GM23338 (cell line): ENCODE results near the gene ACSS3. TPM values are rescaled to one million over a fixed set of nuclear protein-coding genes. Genes with fewer than 3 reads are reported as not detected.

Experiments
- ATAC-seq: fragments of 200-7000 bp; cut with Tn5 transposase; 3 replicates; pipeline ENCODE4 v1.9.1; 2020
- DNase-seq: peaks from one replicate; pipeline ENCODE4 v3.0.0-alpha.2; 2015; ENCODE audit warnings: low spot score
- H2AFZ ChIP-seq: fragments of 200-600 bp; sonication (generic); 2 replicates; pipeline ENCODE4 v1.8.0; 2016; ENCODE audit warnings: antibody characterized with exemption, mild to moderate bottlenecking, moderate library complexity
- H3F3A ChIP-seq: fragments of 200-600 bp; sonication (generic); replicated peaks from 2 replicates; pipeline ENCODE4 v1.8.0; 2017; ENCODE audit warnings: antibody characterized with exemption, mixed run types, low read depth
- H3K27ac ChIP-seq: fragments of 200-600 bp; sonication (generic); 2 replicates; pipeline ENCODE4 v1.6.1; 2016; ENCODE audit warnings: low read depth
- H3K27me3 ChIP-seq: fragments of 200-600 bp; sonication (generic); 2 replicates; pipeline ENCODE4 v1.8.0; 2016; ENCODE audit warnings: mild to moderate bottlenecking, mixed run types, moderate library complexity; ENCODE audit not compliant: insufficient read depth
- H3K36me3 ChIP-seq: fragments of 200-600 bp; sonication (generic); 2 replicates; pipeline ENCODE4 v1.8.0; 2016; ENCODE audit warnings: mild to moderate bottlenecking; ENCODE audit not compliant: insufficient read depth
- H3K4me1 ChIP-seq: fragments of 200-600 bp; sonication (generic); 2 replicates; pipeline ENCODE4 v1.8.0; 2016; ENCODE audit warnings: mild to moderate bottlenecking, moderate library complexity; ENCODE audit not compliant: insufficient read depth
- H3K4me2 ChIP-seq: fragments of 200-600 bp; sonication (generic); 2 replicates; pipeline ENCODE4 v1.7.1; 2017; ENCODE audit warnings: mixed run types
- H3K4me3 ChIP-seq: fragments of 200-600 bp; sonication (generic); 2 replicates; pipeline ENCODE4 v1.6.1; 2016; ENCODE audit warnings: mixed run types
- H3K79me2 ChIP-seq: fragments of 200-600 bp; sonication (generic); replicated peaks from 2 replicates; pipeline ENCODE4 v1.8.0; 2017; ENCODE audit warnings: mild to moderate bottlenecking; ENCODE audit not compliant: insufficient read depth
- H3K9me2 ChIP-seq: fragments of 200-600 bp; sonication (generic); 2 replicates; pipeline ENCODE4 v1.8.0; 2017; ENCODE audit not compliant: insufficient read depth
- H4K20me1 ChIP-seq: fragments of 200-600 bp; sonication (generic); replicated peaks from 2 replicates; pipeline ENCODE4 v1.8.0; 2017; ENCODE audit warnings: mild to moderate bottlenecking; ENCODE audit not compliant: insufficient read depth
- H3K27ac Mint-ChIP-seq: 2 replicates; pipeline ENCODE4 v1.8.0; 2020; ENCODE audit warnings: inconsistent platforms, mild to moderate bottlenecking, moderate library complexity, mixed read lengths
- H3K27me3 Mint-ChIP-seq: 3 replicates; pipeline ENCODE4 v1.8.0; 2022; ENCODE audit warnings: low read depth, mild to moderate bottlenecking, moderate library complexity, mixed read lengths, inconsistent platforms; ENCODE audit not compliant: insufficient read depth, poor library complexity
- H3K36me3 Mint-ChIP-seq: 3 replicates; pipeline ENCODE4 v1.8.0; 2021; ENCODE audit warnings: low read depth, mild to moderate bottlenecking, inconsistent platforms, moderate library complexity, mixed read lengths
- H3K4me1 Mint-ChIP-seq: 3 replicates; pipeline ENCODE4 v1.8.0; 2020; ENCODE audit warnings: mild to moderate bottlenecking, inconsistent platforms, mixed read lengths
- H3K4me3 Mint-ChIP-seq: 3 replicates; pipeline ENCODE4 v1.8.0; 2021; ENCODE audit warnings: moderate library complexity, mild to moderate bottlenecking, inconsistent platforms, mixed read lengths
- H3K9me3 Mint-ChIP-seq: 3 replicates; pipeline ENCODE4 v1.8.0; 2020; ENCODE audit warnings: moderate library complexity, mild to moderate bottlenecking, inconsistent platforms, mixed read lengths
- CREB1 ChIP-seq: fragments of 250-450 bp; sonication (Bioruptor Pico); IDR thresholded peaks from 2 replicates; pipeline ENCODE4 v1.5.0; 2020; ENCODE audit warnings: low read depth, mild to moderate bottlenecking, moderate library complexity
- EZH2 ChIP-seq: fragments of 200-600 bp; sonication (generic); IDR thresholded peaks from one replicate; pipeline ENCODE4 v1.8.0; 2017; ENCODE audit warnings: antibody characterized with exemption, mild to moderate bottlenecking, low read depth; ENCODE audit not compliant: unreplicated experiment
- EZH2phosphoT487 ChIP-seq: fragments of 200-600 bp; sonication (generic); IDR thresholded peaks from one replicate; pipeline ENCODE4 v1.8.1; 2018; ENCODE audit warnings: antibody characterized with exemption; ENCODE audit not compliant: unreplicated experiment
- JUNB ChIP-seq: IDR thresholded peaks from one replicate; pipeline ENCODE4 v1.6.1; 2016; ENCODE audit warnings: antibody characterized with exemption; ENCODE audit not compliant: unreplicated experiment
- NANOG ChIP-seq: IDR thresholded peaks from 2 replicates; pipeline ENCODE4 v1.6.1; 2016; ENCODE audit warnings: antibody characterized with exemption, borderline replicate concordance
- POLR2AphosphoS5 ChIP-seq: IDR thresholded peaks from 2 replicates; pipeline ENCODE4 v1.6.1; 2016; ENCODE audit warnings: antibody characterized with exemption, low read depth
- STAT1 ChIP-seq: IDR thresholded peaks from one replicate; pipeline ENCODE4 v1.6.1; 2016; ENCODE audit warnings: antibody characterized with exemption; ENCODE audit not compliant: unreplicated experiment
- ZNF114 ChIP-seq: fragments of 250-450 bp; sonication (Bioruptor Pico); IDR thresholded peaks from 2 replicates; pipeline ENCODE4 v1.5.0; 2020; ENCODE audit warnings: mild to moderate bottlenecking, moderate library complexity
- ZNF331 ChIP-seq: fragments of 250-450 bp; sonication (Bioruptor Pico); IDR thresholded peaks from 2 replicates; pipeline ENCODE4 v1.5.0; 2020; ENCODE audit warnings: low read depth, mild to moderate bottlenecking, moderate library complexity
- polyA plus RNA-seq: library from polyadenylated mRNA; unstranded; fragments of >200 nt; fragmentation: Nextera tagmentation; extraction: Ambion mirVana; gene quantifications from 2 replicates; pipeline ENCODE4 v1.2.1, GENCODE V29; 2016
- total RNA-seq: library from RNA; depleted of rRNA; stranded (reverse); fragments of >200 nt; shearing (Covaris generic); gene quantifications from 2 replicates; pipeline ENCODE4 v1.2.3, GENCODE V29; 2014
- TF ChIP-seq, protein P1 (sequence below): IDR thresholded peaks from 2 replicates; pipeline ENCODE4 v1.6.1; 2016; ENCODE audit warnings: antibody characterized with exemption
- TF ChIP-seq, protein P2 (sequence below), 2 experiments: fragments of 200-600 bp in 1 of 2; sonication (generic) in 1 of 2; conservative IDR thresholded peaks; 2 replicates each; pipeline versions ENCODE4 v1.5.1 to v1.6.1; 2016 to 2017; ENCODE audit warnings: antibody characterized with exemption in 2 of 2, low read depth in 2 of 2, mild to moderate bottlenecking in 2 of 2, moderate library complexity in 1 of 2
- TF ChIP-seq, protein P3 (sequence below): IDR thresholded peaks from one replicate; pipeline ENCODE4 v1.6.1; 2018; ENCODE audit warnings: antibody characterized with exemption; ENCODE audit not compliant: unreplicated experiment

ACSS3 gene
- total and polyA plus RNA-seq, 2 experiments from 2014 or later: 7.4 to 28.9 TPM

DNA sequence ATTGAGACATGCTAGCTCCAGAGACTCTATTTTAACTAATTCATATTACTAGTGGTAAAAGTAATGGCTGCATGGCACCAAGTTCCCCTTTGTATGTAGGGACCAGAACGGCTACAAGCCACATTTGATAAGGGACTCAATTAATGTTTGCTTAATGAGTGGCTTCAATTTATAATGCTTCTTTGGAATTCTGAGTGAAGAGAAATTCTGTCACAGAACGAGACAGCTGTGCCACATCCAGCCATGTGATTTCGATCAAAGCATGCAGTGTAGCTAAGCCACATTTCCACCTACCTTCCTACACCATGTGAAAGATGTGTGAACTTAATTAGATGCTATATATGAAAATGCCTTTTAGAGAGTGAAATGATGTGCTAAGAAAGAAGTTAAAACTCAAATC is 217.4 kb downstream of the ACSS3 start:
- H3K4me1 Mint-ChIP-seq: no peaks in the 10 kb centered on the region
- H3K36me3 Mint-ChIP-seq: no peaks in the 10 kb centered on the region
- no peak overlapping the region for H3K27ac Mint-ChIP-seq
- Histone ChIP-seq H3F3A (no peaks in the 10 kb centered on the region), H3K9me2 (no peaks in the 10 kb centered on the region), H3K79me2 (no peaks in the 10 kb centered on the region), H3K27ac (no peak overlapping the region), H4K20me1 (no peaks in the 10 kb centered on the region), H3K36me3 (no peaks in the 10 kb centered on the region), H3K4me2 (no peak overlapping the region), H3K4me3 (no peak overlapping the region), H3K4me1 (no peaks in the 10 kb centered on the region), H3K27me3 (no peaks in the 10 kb centered on the region), H2AFZ (no peak overlapping the region)
- H3K9me3 Mint-ChIP-seq: no peaks in the 10 kb centered on the region
- DNase-seq: no peak
- TF ChIP-seq, protein P1, sequence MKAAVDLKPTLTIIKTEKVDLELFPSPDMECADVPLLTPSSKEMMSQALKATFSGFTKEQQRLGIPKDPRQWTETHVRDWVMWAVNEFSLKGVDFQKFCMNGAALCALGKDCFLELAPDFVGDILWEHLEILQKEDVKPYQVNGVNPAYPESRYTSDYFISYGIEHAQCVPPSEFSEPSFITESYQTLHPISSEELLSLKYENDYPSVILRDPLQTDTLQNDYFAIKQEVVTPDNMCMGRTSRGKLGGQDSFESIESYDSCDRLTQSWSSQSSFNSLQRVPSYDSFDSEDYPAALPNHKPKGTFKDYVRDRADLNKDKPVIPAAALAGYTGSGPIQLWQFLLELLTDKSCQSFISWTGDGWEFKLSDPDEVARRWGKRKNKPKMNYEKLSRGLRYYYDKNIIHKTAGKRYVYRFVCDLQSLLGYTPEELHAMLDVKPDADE: no peak
- TF ChIP-seq ZNF114 (CRISPR knock-in tag) (no peak), ZNF331 (CRISPR knock-in tag) (no peak)
- no peaks in the 10 kb centered on the region for H3K27me3 Mint-ChIP-seq
- no peak overlapping the region for H3K4me3 Mint-ChIP-seq
- ATAC-seq: no peak

DNA sequence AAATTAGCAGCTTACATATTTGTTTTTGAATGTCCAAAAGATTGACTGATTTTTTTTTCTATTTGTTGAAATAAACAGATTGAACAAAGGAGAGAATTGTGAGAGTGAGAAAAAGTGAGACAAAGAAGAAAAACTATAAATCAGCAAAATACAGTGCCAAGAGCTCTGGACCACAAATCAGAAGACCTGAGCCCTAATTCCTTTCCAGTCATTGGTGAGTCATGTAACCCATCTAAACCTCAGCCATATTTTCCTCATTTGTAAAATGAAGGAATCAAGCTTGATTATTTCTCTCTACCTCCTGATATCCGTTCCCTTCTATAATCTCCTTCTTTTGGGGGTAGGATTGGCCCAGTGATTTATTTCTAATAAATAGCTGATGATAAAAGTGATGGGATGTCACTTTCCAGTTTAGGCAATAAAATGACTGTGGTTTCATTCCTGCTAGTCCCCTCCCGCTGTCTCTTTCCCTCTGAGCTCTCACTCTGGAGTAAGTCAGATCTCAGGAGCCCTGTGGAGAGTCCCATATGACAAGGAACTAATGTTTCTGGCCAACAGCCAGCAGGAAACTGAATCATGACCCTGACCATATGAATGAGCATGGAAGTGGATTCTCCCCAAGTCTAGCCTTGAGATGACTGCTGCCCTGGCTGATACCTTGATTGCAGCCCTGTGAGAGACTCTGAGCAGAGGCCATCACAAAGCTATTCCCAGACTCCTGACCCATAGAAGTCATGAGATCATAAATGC is 218.9 kb downstream of the ACSS3 start:
- DNase-seq: no peak
- Histone ChIP-seq H2AFZ (no peak overlapping the region), H3K79me2 (no peaks in the 10 kb centered on the region), H3K4me3 (no peak overlapping the region), H3K27ac (no peak overlapping the region), H3F3A (no peaks in the 10 kb centered on the region), H3K9me2 (no peaks in the 10 kb centered on the region), H3K36me3 (no peaks in the 10 kb centered on the region), H3K27me3 (no peaks in the 10 kb centered on the region), H3K4me2 (no peak overlapping the region), H4K20me1 (no peaks in the 10 kb centered on the region), H3K4me1 (no peaks in the 10 kb centered on the region)
- no peak for ATAC-seq
- Mint-ChIP-seq H3K9me3 (no peaks in the 10 kb centered on the region), H3K36me3 (no peaks in the 10 kb centered on the region), H3K27ac (no peak overlapping the region), H3K4me1 (no peaks in the 10 kb centered on the region), H3K27me3 (no peaks in the 10 kb centered on the region), H3K4me3 (no peak overlapping the region)
- TF ChIP-seq EZH2 (no peak), POLR2AphosphoS5 (no peak), NANOG (no peak), STAT1 (no peak), CREB1 (CRISPR knock-in tag) (no peak), EZH2phosphoT487 (no peak), ZNF114 (CRISPR knock-in tag) (no peak), JUNB (no peak), ZNF331 (CRISPR knock-in tag) (no peak)
- TF ChIP-seq, protein P1: no peak
- TF ChIP-seq, protein P2, sequence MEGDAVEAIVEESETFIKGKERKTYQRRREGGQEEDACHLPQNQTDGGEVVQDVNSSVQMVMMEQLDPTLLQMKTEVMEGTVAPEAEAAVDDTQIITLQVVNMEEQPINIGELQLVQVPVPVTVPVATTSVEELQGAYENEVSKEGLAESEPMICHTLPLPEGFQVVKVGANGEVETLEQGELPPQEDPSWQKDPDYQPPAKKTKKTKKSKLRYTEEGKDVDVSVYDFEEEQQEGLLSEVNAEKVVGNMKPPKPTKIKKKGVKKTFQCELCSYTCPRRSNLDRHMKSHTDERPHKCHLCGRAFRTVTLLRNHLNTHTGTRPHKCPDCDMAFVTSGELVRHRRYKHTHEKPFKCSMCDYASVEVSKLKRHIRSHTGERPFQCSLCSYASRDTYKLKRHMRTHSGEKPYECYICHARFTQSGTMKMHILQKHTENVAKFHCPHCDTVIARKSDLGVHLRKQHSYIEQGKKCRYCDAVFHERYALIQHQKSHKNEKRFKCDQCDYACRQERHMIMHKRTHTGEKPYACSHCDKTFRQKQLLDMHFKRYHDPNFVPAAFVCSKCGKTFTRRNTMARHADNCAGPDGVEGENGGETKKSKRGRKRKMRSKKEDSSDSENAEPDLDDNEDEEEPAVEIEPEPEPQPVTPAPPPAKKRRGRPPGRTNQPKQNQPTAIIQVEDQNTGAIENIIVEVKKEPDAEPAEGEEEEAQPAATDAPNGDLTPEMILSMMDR (conservative IDR thresholded peaks at IDR 0.05; ENCODE audit: low read depth in 2 of 2): no peak
- TF ChIP-seq, protein P3, sequence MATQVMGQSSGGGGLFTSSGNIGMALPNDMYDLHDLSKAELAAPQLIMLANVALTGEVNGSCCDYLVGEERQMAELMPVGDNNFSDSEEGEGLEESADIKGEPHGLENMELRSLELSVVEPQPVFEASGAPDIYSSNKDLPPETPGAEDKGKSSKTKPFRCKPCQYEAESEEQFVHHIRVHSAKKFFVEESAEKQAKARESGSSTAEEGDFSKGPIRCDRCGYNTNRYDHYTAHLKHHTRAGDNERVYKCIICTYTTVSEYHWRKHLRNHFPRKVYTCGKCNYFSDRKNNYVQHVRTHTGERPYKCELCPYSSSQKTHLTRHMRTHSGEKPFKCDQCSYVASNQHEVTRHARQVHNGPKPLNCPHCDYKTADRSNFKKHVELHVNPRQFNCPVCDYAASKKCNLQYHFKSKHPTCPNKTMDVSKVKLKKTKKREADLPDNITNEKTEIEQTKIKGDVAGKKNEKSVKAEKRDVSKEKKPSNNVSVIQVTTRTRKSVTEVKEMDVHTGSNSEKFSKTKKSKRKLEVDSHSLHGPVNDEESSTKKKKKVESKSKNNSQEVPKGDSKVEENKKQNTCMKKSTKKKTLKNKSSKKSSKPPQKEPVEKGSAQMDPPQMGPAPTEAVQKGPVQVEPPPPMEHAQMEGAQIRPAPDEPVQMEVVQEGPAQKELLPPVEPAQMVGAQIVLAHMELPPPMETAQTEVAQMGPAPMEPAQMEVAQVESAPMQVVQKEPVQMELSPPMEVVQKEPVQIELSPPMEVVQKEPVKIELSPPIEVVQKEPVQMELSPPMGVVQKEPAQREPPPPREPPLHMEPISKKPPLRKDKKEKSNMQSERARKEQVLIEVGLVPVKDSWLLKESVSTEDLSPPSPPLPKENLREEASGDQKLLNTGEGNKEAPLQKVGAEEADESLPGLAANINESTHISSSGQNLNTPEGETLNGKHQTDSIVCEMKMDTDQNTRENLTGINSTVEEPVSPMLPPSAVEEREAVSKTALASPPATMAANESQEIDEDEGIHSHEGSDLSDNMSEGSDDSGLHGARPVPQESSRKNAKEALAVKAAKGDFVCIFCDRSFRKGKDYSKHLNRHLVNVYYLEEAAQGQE: no peak
